GM04503 (cell line): ENCODE results near the gene MBOAT2.

Experiments
- DNase-seq: peaks from one replicate; pipeline ENCODE4 v3.0.0-alpha.2; 2012; ENCODE audit warnings: low read depth

Gene MBOAT2

DNA sequence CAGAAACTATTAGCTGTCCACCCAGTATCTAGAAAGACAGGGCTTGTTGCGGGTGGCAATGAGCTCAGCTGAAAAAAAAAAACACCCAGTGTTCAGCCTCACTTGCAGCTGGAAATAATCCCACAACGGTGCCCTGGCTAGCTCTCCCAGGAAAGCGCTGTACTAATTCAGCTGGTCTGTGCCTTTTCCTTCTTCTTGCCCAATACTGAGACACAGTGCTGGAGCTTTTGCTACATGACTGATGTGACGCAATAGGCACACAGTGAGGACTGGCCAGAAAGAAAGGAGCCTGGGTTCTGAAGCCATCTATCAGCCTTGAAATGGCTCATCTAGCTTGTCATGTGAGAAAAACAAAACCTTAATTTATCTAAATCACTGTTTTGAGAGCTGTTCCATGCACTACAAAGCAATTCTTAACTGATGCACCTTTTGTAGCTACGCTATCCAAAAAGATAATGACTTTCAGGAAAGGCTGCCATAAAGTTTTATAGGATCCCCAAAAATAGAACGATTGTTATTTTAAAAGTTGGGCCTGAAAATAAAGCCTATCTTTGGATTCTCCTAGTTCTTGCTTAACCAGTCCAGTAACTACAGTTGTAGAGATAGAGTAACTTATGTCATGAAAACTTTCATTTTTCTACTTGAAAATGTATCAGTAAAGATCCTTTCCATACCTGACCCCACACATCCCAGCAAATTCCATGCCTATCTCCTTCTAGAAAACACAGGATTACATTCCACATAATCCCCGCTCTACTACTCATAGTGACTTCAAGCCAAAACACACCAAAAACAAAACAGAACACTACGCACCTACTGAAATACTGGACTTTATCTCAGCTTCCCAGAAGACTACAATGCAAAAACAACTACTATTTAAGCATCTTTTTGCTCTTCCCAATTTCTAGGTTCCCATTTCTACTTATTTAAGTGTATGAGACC is 181.9 kb downstream of the MBOAT2 start:
- peak; percentile 70 for DNase-seq

DNA sequence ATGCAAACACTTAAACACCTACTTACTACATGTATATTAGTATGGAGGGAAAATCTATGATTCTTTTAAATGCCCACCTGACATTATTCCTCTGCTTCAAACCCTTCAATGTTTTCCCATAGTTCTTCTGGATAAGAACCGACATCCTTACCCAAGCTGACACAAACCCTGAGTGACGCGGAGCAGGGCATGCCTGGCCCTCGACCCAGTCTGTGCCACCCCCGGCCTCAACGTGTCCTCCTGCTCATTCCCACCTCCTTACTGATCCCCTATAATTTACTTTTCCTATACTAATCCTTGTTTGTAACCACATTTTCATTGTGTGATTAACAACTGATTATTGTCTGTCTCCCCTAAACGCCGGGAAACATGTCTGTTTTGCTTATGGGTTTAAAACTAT is 183.5 kb downstream of the MBOAT2 start:
- no peak for DNase-seq

- no peak for DNase-seq
These were observed 184.3 kb downstream of the MBOAT2 start for GRCh38 chr2:8819194-8819593.

- DNase-seq, result no peak
These were observed 186.3 kb downstream of the MBOAT2 start for GRCh38 chr2:8817221-8817620.

DNA sequence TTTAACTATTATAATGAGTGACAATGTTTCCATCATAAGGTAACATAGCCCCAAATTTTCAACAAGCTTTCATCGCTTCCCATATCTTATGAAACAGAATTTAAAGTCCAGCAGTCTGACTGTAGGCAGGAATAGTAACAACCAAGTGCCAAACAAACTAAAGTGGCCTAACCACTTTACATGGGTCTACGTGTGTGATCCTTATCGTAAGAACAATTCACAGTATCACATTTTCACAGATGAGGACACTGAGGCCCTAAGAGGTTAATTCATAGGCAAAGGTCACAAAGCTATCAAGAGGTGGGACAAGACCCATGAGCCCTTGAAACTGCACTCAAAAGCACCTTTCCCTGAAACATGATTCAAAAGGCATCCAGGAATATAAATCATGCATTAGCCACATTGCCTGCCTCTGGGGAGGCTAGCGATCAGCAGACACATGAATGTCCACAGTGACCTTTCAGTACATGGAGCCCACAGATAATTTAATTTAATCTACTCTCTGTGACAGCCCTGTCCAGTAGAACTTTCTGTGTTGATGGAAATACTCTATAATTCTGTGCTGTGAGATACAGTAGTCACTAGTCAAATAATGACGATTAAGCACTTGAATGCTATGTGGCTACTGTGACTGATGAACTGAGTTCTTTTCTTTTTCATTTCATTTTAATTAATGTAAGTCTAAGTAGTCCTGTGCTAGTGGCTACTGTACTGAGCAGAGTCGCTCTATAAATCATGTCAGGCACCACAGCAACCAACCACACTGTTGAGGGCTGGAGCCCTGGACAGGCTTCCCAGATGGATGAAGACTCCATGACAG is 196.4 kb downstream of the MBOAT2 start:
- DNase-seq, result no peak

- no peak for DNase-seq
These were observed 197.9 kb downstream of the MBOAT2 start for GRCh38 chr2:8805278-8806210.

- DNase-seq, result peak; percentile 27
These were observed 199.7 kb downstream of the MBOAT2 start for GRCh38 chr2:8803658-8804379.

DNA sequence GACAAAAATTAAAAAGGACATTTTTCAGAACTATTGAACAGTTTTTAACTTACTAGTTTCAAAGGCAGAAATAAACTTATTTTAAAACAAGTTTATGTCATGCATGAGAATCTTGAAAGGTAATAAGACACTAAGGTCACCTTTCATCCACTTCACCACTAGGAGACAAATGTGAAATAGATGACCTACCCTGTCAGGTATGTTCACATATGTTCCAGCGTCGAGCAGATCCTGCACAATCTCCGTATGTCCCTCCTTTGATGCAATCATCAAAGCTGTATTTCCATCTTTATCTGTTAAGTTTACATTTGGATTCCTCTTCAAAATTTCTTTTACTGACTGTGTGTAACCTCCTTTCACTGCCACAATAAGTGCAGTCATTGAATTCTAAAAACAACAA is 200.7 kb downstream of the MBOAT2 start:
- DNase-seq, result no peak
